ENCODE results near the gene RIN1.
A peak's percentile ranks its signal among the peaks of the same experiment; 100 is the strongest.

RIN1 gene

GRCh38 chr11:66313321-66314185, 22.7 kb downstream of the RIN1 start:
- no peak for TF ChIP-seq CTCF (IDR thresholded peaks at IDR 0.05)

- TF ChIP-seq CTCF (IDR thresholded peaks at IDR 0.05) = no peak
Measured at GRCh38 chr11:66312549-66313320, 23.5 kb downstream of the RIN1 start.

- peak; percentile 18; the same call in 1 of the 2 replicates for TF ChIP-seq CTCF (IDR thresholded peaks at IDR 0.05)
Measured at GRCh38 chr11:66311965-66312548, 24.2 kb downstream of the RIN1 start.

- peak; percentile 87; the same call in 1 of the 2 replicates for TF ChIP-seq CTCF (IDR thresholded peaks at IDR 0.05)
Measured at GRCh38 chr11:66311470-66311964, 24.7 kb downstream of the RIN1 start.

DNA sequence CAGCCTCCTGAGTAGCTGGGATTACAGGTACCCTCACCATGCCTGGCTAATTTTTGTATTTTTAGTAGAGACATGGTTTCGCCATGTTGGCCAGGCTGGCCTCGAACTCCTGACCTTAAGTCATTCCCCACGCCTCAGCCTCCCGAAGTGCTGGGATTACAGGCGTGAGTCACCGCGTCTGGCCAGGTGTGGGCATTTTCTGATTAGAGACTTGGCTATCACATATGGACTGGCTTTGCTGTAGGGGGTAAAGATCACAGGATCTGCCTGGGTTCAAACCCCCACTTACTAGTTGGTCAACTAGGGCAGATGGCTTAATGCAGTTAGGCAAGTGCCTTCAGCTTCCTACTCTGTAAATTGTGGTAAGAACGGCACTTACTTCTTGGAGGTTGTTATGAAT, 25.9 kb downstream of the RIN1 start:
- no peak for TF ChIP-seq CTCF (IDR thresholded peaks at IDR 0.05)

DNA sequence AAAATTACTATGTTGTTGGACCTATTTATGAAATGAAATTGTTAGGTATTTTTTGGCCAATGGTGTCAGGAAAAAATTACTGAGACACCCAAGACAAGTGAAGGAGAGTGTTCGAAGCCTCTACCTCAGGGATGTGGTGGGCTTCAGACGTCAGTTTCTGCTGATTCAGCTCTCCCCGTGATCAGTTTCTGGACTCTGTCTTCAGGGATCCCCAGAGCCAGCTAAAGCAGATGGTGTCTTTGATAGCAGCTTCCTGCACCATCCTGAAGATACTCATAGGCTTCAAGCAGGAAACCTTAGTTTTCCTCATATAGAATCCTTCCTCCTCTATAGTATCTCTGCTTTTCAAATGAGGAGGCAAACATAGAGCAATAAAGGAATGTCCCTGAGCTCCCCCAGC, 26.8 kb downstream of the RIN1 start:
- TF ChIP-seq CTCF (IDR thresholded peaks at IDR 0.05) = no peak

- no peak for TF ChIP-seq CTCF (IDR thresholded peaks at IDR 0.05)
Measured at GRCh38 chr11:66302656-66303055, 33.6 kb downstream of the RIN1 start.
